K562 (cell line): ENCODE data around the gene ABAT.
"Not testable (repeated sequence)": the region's sequence is repeated elsewhere in the genome, so short reads cannot be mapped to it uniquely, and the experiment has no call there.

ENCODE experiments used
- BRCA1 ChIP-seq, 2 experiments: fragments of 450-650 bp in 1 of 2; sonication (generic) in 1 of 2; formaldehyde crosslinking in 1 of 2; IDR thresholded peaks; 2 replicates each; pipeline versions ENCODE4 v1.5.0 to v1.6.1; 2017 to 2020; ENCODE audit warnings: mild to moderate bottlenecking in 1 of 2, missing genetic modification reagents in 1 of 2
- CBX5 ChIP-seq: IDR thresholded peaks from 2 replicates; pipeline ENCODE4 v1.6.1; 2014; ENCODE audit warnings: low read depth, borderline replicate concordance
- EWSR1 ChIP-seq: fragments of 450-650 bp; IDR thresholded peaks from 2 replicates; pipeline ENCODE4 v1.6.1; 2018; ENCODE audit warnings: borderline replicate concordance, mild to moderate bottlenecking, low read depth, moderate library complexity; ENCODE audit not compliant: partially characterized antibody
- EZH2 ChIP-seq: IDR thresholded peaks from 2 replicates; pipeline ENCODE4 v1.6.1; 2012; ENCODE audit warnings: low read depth, mild to moderate bottlenecking, inconsistent platforms, low read length, borderline replicate concordance
- POLR2A ChIP-seq: fragments of 450-650 bp; conservative IDR thresholded peaks from 2 replicates; pipeline ENCODE4 v1.6.1; 2016
- RFX1 ChIP-seq: fragments of 450-650 bp; IDR thresholded peaks from 2 replicates; pipeline ENCODE4 v1.6.1; 2016; ENCODE audit warnings: mild to moderate bottlenecking, moderate library complexity
- SREBF1 ChIP-seq: fragments of 150-350 bp; IDR thresholded peaks from 2 replicates; pipeline ENCODE4 v1.6.1; 2014; ENCODE audit warnings: antibody characterized with exemption, low read depth, low read length, borderline replicate concordance
- TAF1 ChIP-seq: IDR thresholded peaks from 2 replicates; pipeline ENCODE4 v1.6.1; 2011; ENCODE audit warnings: mild to moderate bottlenecking, low read length, moderate library complexity; ENCODE audit not compliant: insufficient read depth, control insufficient read depth, severe bottlenecking; ENCODE audit errors: extremely low read depth
- TCF7L2 ChIP-seq: fragments of 150-350 bp; IDR thresholded peaks from 2 replicates; pipeline ENCODE4 v1.6.1; 2016; ENCODE audit warnings: low read depth, mild to moderate bottlenecking, low read length, moderate library complexity
- ZNF644 ChIP-seq: fragments of 200-800 bp; sonication (Bioruptor generic); IDR thresholded peaks from 2 replicates; pipeline ENCODE4 v1.6.1; 2016; ENCODE audit warnings: low read depth, missing genetic modification characterization, missing compliant biosample characterization
- TF ChIP-seq, protein P1 (sequence below), 3 experiments: IDR thresholded peaks in 2 of 3; conservative IDR thresholded peaks in 1 of 3; 2 replicates each; pipeline ENCODE4 v1.5.1; 2011 to 2012; ENCODE audit warnings: low read length in 3 of 3, mild to moderate bottlenecking in 3 of 3, control low read depth in 2 of 3, improper control_type of control experiment in 1 of 3, inconsistent platforms in 1 of 3, low read depth in 1 of 3, mixed read lengths in 1 of 3, moderate library complexity in 1 of 3; ENCODE audit not compliant: insufficient read depth in 2 of 3
- TF ChIP-seq, protein P2 (sequence below): sonication (generic); formaldehyde crosslinking; IDR thresholded peaks from 2 replicates; pipeline ENCODE4 v1.8.1; 2022; ENCODE audit warnings: missing genetic modification reagents
- TF ChIP-seq, protein P3 (sequence below): sonication (generic); formaldehyde crosslinking; IDR thresholded peaks from 2 replicates; pipeline ENCODE4 v1.8.0; 2022; ENCODE audit warnings: mild to moderate bottlenecking, low read depth, missing genetic modification reagents
- TF ChIP-seq, protein P4 (sequence below): IDR thresholded peaks from 2 replicates; pipeline ENCODE4 v1.6.1; 2014; ENCODE audit warnings: antibody characterized with exemption

DNA sequence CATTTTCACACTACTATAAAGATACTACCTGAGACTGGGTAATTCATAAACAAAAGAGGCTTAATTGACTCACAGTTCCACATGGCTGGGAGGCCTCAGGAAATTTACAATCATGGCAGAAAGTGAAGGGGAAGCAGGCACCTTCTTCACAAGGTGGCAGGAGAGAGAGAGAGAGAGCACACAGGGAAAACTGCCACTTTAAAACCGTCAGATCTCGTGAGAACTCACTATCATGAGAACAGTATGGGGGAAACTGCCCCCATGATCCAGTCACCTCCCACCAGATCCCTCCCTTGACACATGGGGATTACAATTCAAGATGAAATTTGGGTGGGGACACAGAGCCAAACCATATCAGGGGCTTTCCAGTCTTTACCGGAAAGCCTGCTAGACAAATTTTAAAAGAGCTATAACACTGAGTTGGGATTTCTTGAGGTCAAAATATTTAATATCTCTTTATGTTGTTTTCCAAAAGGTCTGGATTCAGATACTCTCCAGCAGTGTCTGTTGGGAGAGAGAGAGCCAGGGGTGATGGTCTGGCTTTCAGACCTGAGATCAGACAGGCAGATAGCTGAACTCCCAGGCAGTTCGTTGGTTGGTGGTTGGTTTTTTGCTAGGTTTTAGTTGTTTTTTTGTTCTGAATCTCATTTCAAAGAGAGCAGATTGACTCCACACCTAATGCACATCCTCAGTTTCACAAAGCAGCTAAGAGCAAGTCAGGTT is 30.8 kb downstream of the ABAT start:
- not testable (repeated sequence) for TF ChIP-seq EWSR1; RFX1; SREBF1; TAF1; TCF7L2; CBX5; EZH2; POLR2A; ZNF644 (tag); BRCA1 (IDR thresholded peaks at IDR 0.05); BRCA1 (CRISPR knock-in tag; IDR thresholded peaks at IDR 0.05)
- TF ChIP-seq, protein P1, sequence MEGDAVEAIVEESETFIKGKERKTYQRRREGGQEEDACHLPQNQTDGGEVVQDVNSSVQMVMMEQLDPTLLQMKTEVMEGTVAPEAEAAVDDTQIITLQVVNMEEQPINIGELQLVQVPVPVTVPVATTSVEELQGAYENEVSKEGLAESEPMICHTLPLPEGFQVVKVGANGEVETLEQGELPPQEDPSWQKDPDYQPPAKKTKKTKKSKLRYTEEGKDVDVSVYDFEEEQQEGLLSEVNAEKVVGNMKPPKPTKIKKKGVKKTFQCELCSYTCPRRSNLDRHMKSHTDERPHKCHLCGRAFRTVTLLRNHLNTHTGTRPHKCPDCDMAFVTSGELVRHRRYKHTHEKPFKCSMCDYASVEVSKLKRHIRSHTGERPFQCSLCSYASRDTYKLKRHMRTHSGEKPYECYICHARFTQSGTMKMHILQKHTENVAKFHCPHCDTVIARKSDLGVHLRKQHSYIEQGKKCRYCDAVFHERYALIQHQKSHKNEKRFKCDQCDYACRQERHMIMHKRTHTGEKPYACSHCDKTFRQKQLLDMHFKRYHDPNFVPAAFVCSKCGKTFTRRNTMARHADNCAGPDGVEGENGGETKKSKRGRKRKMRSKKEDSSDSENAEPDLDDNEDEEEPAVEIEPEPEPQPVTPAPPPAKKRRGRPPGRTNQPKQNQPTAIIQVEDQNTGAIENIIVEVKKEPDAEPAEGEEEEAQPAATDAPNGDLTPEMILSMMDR (IDR thresholded peaks at IDR 0.05 in 2 of 3, conservative IDR thresholded peaks at IDR 0.05 in 1 of 3; ENCODE audit: insufficient read depth in 2 of 3, low read depth in 1 of 3, low read length in 3 of 3): not testable (repeated sequence)
- TF ChIP-seq, protein P2, sequence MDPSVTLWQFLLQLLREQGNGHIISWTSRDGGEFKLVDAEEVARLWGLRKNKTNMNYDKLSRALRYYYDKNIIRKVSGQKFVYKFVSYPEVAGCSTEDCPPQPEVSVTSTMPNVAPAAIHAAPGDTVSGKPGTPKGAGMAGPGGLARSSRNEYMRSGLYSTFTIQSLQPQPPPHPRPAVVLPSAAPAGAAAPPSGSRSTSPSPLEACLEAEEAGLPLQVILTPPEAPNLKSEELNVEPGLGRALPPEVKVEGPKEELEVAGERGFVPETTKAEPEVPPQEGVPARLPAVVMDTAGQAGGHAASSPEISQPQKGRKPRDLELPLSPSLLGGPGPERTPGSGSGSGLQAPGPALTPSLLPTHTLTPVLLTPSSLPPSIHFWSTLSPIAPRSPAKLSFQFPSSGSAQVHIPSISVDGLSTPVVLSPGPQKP: not testable (repeated sequence)
- TF ChIP-seq, protein P3, sequence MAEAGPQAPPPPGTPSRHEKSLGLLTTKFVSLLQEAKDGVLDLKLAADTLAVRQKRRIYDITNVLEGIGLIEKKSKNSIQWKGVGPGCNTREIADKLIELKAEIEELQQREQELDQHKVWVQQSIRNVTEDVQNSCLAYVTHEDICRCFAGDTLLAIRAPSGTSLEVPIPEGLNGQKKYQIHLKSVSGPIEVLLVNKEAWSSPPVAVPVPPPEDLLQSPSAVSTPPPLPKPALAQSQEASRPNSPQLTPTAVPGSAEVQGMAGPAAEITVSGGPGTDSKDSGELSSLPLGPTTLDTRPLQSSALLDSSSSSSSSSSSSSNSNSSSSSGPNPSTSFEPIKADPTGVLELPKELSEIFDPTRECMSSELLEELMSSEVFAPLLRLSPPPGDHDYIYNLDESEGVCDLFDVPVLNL (CRISPR knock-in tag): not testable (repeated sequence)
- TF ChIP-seq, protein P4, sequence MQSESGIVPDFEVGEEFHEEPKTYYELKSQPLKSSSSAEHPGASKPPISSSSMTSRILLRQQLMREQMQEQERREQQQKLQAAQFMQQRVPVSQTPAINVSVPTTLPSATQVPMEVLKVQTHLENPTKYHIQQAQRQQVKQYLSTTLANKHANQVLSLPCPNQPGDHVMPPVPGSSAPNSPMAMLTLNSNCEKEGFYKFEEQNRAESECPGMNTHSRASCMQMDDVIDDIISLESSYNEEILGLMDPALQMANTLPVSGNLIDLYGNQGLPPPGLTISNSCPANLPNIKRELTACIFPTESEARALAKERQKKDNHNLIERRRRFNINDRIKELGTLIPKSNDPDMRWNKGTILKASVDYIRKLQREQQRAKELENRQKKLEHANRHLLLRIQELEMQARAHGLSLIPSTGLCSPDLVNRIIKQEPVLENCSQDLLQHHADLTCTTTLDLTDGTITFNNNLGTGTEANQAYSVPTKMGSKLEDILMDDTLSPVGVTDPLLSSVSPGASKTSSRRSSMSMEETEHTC: not testable (repeated sequence)
